ENCODE results near the gene ULK2.

Gene ULK2

GRCh38 chr17:19740933-19741332 is 126.8 kb downstream of the ULK2 start (continued):
- no peak for TF ChIP-seq RARB (CRISPR knock-in tag; IDR thresholded peaks at IDR 0.05)
- TF ChIP-seq TCF4 (CRISPR knock-in tag; IDR thresholded peaks at IDR 0.05; ENCODE audit: borderline replicate concordance), result no peak
- no peak for TF ChIP-seq POU6F1 (CRISPR knock-in tag; IDR thresholded peaks at IDR 0.05; ENCODE audit: borderline replicate concordance, low read depth)
- TF ChIP-seq SNAI2 (CRISPR knock-in tag; IDR thresholded peaks at IDR 0.05), result no peak
- no peak for TF ChIP-seq GLIS3 (CRISPR knock-in tag; IDR thresholded peaks at IDR 0.05)
- TF ChIP-seq ZFP30 (CRISPR knock-in tag; IDR thresholded peaks at IDR 0.05), result no peak
- TF ChIP-seq BACH2 (CRISPR knock-in tag; IDR thresholded peaks at IDR 0.05; ENCODE audit: borderline replicate concordance), result no peak

GRCh38 chr17:19739241-19740201 is 128.2 kb downstream of the ULK2 start:
- ATAC-seq, result no peak

GRCh38 chr17:19738757-19739156 is 129.0 kb downstream of the ULK2 start:
- ATAC-seq, result no peak
- no peak for TF ChIP-seq TOX (CRISPR knock-in tag; IDR thresholded peaks at IDR 0.05; ENCODE audit: borderline replicate concordance)

More at GRCh38 chr17:19739241-19740201, 128.2 kb downstream of the ULK2 start:
- TF ChIP-seq POU6F1 (CRISPR knock-in tag; IDR thresholded peaks at IDR 0.05; ENCODE audit: borderline replicate concordance, low read depth), result no peak
- TF ChIP-seq ZNF70 (CRISPR knock-in tag; IDR thresholded peaks at IDR 0.05), result no peak
- no peak for TF ChIP-seq TOX (CRISPR knock-in tag; IDR thresholded peaks at IDR 0.05; ENCODE audit: borderline replicate concordance)
- no peak for TF ChIP-seq CSRNP3 (CRISPR knock-in tag; IDR thresholded peaks at IDR 0.05)
- no peak for TF ChIP-seq BACH2 (CRISPR knock-in tag; IDR thresholded peaks at IDR 0.05; ENCODE audit: borderline replicate concordance)
- no peak for TF ChIP-seq CREB5 (CRISPR knock-in tag; IDR thresholded peaks at IDR 0.05; ENCODE audit: low read depth)
- no peak for TF ChIP-seq ZC3H10 (CRISPR knock-in tag; IDR thresholded peaks at IDR 0.05)
- TF ChIP-seq RARB (CRISPR knock-in tag; IDR thresholded peaks at IDR 0.05), result no peak
- TF ChIP-seq ZFP3 (CRISPR knock-in tag; IDR thresholded peaks at IDR 0.05), result no peak
- no peak for TF ChIP-seq TCF4 (CRISPR knock-in tag; IDR thresholded peaks at IDR 0.05; ENCODE audit: borderline replicate concordance)
- TF ChIP-seq ZNF8 (CRISPR knock-in tag; IDR thresholded peaks at IDR 0.05), result no peak
- no peak for TF ChIP-seq SNAI2 (CRISPR knock-in tag; IDR thresholded peaks at IDR 0.05)

- no peak for TF ChIP-seq PPARA (CRISPR knock-in tag; IDR thresholded peaks at IDR 0.05; ENCODE audit: borderline replicate concordance)
- TF ChIP-seq ZC3H10 (CRISPR knock-in tag; IDR thresholded peaks at IDR 0.05), result no peak
- no peak for TF ChIP-seq ZNF565 (CRISPR knock-in tag; conservative IDR thresholded peaks at IDR 0.05; ENCODE audit: low read depth)
- no peak for TF ChIP-seq ZNF8 (CRISPR knock-in tag; IDR thresholded peaks at IDR 0.05)
- TF ChIP-seq ZFP30 (CRISPR knock-in tag; IDR thresholded peaks at IDR 0.05), result no peak
- TF ChIP-seq ISL1 (CRISPR knock-in tag; IDR thresholded peaks at IDR 0.05), result no peak
- TF ChIP-seq CSDC2 (CRISPR knock-in tag; IDR thresholded peaks at IDR 0.05), result no peak
- no peak for TF ChIP-seq ZFP3 (CRISPR knock-in tag; IDR thresholded peaks at IDR 0.05)
- TF ChIP-seq TSHZ2 (CRISPR knock-in tag; IDR thresholded peaks at IDR 0.05), result no peak
- TF ChIP-seq RARB (CRISPR knock-in tag; IDR thresholded peaks at IDR 0.05), result no peak
- TF ChIP-seq CSRNP3 (CRISPR knock-in tag; IDR thresholded peaks at IDR 0.05), result no peak
- TF ChIP-seq BACH2 (CRISPR knock-in tag; IDR thresholded peaks at IDR 0.05; ENCODE audit: borderline replicate concordance), result no peak
- ATAC-seq, result no peak
Measured at GRCh38 chr17:19738073-19738449, 129.7 kb downstream of the ULK2 start.

Measured in SK-N-SH treated with all-trans-retinoic acid at 6 μM for 48 hours (cell line).